Liver (tissue), 3 donors: ENCODE results near the gene C3orf20.

Experiments used
- FOXA1 ChIP-seq: IDR thresholded peaks from 2 replicates; pipeline ENCODE4 v1.6.1; 2016; ENCODE audit warnings: antibody characterized with exemption
- FOXA2 ChIP-seq: IDR thresholded peaks from 2 replicates; pipeline ENCODE4 v1.6.1; 2016; ENCODE audit warnings: antibody characterized with exemption
- GABPA ChIP-seq, 2 donors: IDR thresholded peaks in 1 of 2; conservative IDR thresholded peaks in 1 of 2; 2 replicates each; pipeline ENCODE4 v1.6.1; 2016; ENCODE audit warnings: antibody characterized with exemption in 2 of 2, mild to moderate bottlenecking in 1 of 2, moderate library complexity in 1 of 2
- HNF4G ChIP-seq: IDR thresholded peaks from 2 replicates; pipeline ENCODE4 v1.6.1; 2016; ENCODE audit warnings: antibody characterized with exemption
- JUND ChIP-seq, 2 donors: IDR thresholded peaks; 2 replicates each; pipeline ENCODE4 v1.6.1; 2016; ENCODE audit warnings: antibody characterized with exemption in 2 of 2
- RAD21 ChIP-seq, 2 donors: IDR thresholded peaks; 2 replicates each; pipeline ENCODE4 v1.6.1; 2016; ENCODE audit warnings: antibody characterized with exemption in 2 of 2, mild to moderate bottlenecking in 2 of 2
- TAF1 ChIP-seq: conservative IDR thresholded peaks from 2 replicates; pipeline ENCODE4 v1.6.1; 2016; ENCODE audit warnings: antibody characterized with exemption, mild to moderate bottlenecking
- TF ChIP-seq, protein P1 (sequence below): fragments of 150-350 bp; IDR thresholded peaks from 2 replicates; pipeline ENCODE4 v1.5.1; 2017; ENCODE audit warnings: improper control_type of control experiment, low read depth, low read length; ENCODE audit not compliant: missing input control
- TF ChIP-seq, protein P2 (sequence below): IDR thresholded peaks from 2 replicates; pipeline ENCODE4 v1.6.1; 2016; ENCODE audit warnings: antibody characterized with exemption
- TF ChIP-seq, protein P3 (sequence below): IDR thresholded peaks from 2 replicates; pipeline ENCODE4 v1.6.1; 2016; ENCODE audit warnings: antibody characterized with exemption, mild to moderate bottlenecking
- TF ChIP-seq, protein P4 (sequence below): IDR thresholded peaks from 2 replicates; pipeline ENCODE4 v1.6.1; 2016; ENCODE audit warnings: antibody characterized with exemption
- TF ChIP-seq, protein P5 (sequence below): IDR thresholded peaks from 2 replicates; pipeline ENCODE4 v1.6.1; 2016; ENCODE audit warnings: antibody characterized with exemption
- donor health status: healthy.
- donor health status: healthy.

DNA sequence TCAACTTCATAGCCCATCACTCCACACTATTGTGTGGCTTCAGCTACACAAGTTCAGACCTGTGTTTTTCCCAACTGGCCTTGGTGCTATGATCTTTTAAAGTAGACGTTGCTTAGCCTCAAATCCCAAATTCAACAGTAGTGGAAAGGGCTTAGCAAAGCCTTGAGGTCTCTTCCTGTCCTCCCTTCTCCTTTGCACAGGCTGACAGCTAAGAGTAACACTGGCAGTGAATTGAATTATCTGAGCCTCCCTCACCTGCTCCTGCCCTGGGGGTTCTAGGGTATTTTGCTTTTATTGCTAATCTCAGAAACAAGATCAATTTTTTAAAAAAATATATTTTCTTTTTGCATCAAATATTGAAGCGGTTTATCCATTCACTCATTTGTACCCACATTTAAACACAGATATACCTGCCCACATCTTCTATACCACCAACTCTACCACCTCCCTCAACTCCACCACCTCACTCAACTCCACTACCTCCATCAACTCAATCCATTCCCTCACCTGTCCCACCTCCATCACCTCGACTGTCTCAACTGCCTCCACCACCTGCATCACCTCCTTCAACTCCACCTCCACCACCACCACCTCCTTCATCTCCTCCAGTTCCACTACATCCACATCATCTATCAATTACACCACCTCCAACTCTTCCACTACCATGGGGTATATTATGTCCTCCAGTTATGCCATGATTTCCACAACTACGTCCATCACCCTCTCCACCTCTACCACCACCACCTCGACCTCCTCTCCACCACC is 133.7 kb downstream of the C3orf20 start:
- TF ChIP-seq, protein P1, sequence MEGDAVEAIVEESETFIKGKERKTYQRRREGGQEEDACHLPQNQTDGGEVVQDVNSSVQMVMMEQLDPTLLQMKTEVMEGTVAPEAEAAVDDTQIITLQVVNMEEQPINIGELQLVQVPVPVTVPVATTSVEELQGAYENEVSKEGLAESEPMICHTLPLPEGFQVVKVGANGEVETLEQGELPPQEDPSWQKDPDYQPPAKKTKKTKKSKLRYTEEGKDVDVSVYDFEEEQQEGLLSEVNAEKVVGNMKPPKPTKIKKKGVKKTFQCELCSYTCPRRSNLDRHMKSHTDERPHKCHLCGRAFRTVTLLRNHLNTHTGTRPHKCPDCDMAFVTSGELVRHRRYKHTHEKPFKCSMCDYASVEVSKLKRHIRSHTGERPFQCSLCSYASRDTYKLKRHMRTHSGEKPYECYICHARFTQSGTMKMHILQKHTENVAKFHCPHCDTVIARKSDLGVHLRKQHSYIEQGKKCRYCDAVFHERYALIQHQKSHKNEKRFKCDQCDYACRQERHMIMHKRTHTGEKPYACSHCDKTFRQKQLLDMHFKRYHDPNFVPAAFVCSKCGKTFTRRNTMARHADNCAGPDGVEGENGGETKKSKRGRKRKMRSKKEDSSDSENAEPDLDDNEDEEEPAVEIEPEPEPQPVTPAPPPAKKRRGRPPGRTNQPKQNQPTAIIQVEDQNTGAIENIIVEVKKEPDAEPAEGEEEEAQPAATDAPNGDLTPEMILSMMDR = no peak
- TF ChIP-seq, protein P2, sequence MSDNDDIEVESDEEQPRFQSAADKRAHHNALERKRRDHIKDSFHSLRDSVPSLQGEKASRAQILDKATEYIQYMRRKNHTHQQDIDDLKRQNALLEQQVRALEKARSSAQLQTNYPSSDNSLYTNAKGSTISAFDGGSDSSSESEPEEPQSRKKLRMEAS = no peak
- TF ChIP-seq, protein P3, sequence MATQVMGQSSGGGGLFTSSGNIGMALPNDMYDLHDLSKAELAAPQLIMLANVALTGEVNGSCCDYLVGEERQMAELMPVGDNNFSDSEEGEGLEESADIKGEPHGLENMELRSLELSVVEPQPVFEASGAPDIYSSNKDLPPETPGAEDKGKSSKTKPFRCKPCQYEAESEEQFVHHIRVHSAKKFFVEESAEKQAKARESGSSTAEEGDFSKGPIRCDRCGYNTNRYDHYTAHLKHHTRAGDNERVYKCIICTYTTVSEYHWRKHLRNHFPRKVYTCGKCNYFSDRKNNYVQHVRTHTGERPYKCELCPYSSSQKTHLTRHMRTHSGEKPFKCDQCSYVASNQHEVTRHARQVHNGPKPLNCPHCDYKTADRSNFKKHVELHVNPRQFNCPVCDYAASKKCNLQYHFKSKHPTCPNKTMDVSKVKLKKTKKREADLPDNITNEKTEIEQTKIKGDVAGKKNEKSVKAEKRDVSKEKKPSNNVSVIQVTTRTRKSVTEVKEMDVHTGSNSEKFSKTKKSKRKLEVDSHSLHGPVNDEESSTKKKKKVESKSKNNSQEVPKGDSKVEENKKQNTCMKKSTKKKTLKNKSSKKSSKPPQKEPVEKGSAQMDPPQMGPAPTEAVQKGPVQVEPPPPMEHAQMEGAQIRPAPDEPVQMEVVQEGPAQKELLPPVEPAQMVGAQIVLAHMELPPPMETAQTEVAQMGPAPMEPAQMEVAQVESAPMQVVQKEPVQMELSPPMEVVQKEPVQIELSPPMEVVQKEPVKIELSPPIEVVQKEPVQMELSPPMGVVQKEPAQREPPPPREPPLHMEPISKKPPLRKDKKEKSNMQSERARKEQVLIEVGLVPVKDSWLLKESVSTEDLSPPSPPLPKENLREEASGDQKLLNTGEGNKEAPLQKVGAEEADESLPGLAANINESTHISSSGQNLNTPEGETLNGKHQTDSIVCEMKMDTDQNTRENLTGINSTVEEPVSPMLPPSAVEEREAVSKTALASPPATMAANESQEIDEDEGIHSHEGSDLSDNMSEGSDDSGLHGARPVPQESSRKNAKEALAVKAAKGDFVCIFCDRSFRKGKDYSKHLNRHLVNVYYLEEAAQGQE = no peak
- TF ChIP-seq HNF4G (no peak), GABPA (IDR thresholded peaks at IDR 0.05 in 1 of 2, conservative IDR thresholded peaks at IDR 0.05 in 1 of 2) (no peak), RAD21 (IDR thresholded peaks at IDR 0.05) (no peak), TAF1 (no peak), JUND (IDR thresholded peaks at IDR 0.05) (no peak), FOXA2 (no peak), FOXA1 (no peak)
- TF ChIP-seq, protein P4, sequence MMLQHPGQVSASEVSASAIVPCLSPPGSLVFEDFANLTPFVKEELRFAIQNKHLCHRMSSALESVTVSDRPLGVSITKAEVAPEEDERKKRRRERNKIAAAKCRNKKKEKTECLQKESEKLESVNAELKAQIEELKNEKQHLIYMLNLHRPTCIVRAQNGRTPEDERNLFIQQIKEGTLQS = no peak
- TF ChIP-seq, protein P5, sequence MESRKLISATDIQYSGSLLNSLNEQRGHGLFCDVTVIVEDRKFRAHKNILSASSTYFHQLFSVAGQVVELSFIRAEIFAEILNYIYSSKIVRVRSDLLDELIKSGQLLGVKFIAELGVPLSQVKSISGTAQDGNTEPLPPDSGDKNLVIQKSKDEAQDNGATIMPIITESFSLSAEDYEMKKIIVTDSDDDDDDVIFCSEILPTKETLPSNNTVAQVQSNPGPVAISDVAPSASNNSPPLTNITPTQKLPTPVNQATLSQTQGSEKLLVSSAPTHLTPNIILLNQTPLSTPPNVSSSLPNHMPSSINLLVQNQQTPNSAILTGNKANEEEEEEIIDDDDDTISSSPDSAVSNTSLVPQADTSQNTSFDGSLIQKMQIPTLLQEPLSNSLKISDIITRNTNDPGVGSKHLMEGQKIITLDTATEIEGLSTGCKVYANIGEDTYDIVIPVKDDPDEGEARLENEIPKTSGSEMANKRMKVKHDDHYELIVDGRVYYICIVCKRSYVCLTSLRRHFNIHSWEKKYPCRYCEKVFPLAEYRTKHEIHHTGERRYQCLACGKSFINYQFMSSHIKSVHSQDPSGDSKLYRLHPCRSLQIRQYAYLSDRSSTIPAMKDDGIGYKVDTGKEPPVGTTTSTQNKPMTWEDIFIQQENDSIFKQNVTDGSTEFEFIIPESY = no peak
